ENCODE results near the gene LRRC59. TPM values are rescaled to one million over a fixed set of nuclear protein-coding genes. Genes with fewer than 3 reads are reported as not detected.
"Not testable (repeated sequence)": the region's sequence is repeated elsewhere in the genome, so short reads cannot be mapped to it uniquely, and the experiment has no call there.

Gene LRRC59
- total RNA-seq, 1 donor from 2014 or later = 73.9 TPM

DNA sequence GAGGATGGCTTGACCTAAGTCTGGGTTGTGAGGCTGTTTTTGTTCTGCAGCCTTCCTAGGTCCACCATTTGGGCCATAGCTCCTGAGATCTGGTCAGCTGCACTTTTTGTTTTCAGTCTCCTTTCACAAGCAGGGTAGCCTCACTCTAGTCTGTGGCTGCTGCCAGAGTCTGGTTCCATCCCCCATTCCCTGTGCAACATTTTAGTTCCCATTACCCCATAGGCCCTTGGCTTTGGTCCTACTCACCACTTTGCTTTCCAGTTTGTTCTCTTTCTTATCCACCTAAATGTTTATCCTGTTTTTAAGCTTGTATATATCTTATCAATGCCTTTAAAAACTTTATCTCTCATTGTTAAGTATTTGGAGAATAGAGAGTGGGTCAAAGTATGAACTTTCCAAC, 57.9 kb downstream of the LRRC59 start:
- no peak overlapping the region for H3K27ac Mint-ChIP-seq (ENCODE audit: unreplicated experiment)
- DNase-seq = no peak
- H3K9me3 Mint-ChIP-seq (ENCODE audit: unreplicated experiment) = no peaks in the 10 kb centered on the region
- H3K4me1 Mint-ChIP-seq (ENCODE audit: low read depth, unreplicated experiment) = peaks cover under 1% of the 10 kb centered on the region
- TF ChIP-seq, protein P1, sequence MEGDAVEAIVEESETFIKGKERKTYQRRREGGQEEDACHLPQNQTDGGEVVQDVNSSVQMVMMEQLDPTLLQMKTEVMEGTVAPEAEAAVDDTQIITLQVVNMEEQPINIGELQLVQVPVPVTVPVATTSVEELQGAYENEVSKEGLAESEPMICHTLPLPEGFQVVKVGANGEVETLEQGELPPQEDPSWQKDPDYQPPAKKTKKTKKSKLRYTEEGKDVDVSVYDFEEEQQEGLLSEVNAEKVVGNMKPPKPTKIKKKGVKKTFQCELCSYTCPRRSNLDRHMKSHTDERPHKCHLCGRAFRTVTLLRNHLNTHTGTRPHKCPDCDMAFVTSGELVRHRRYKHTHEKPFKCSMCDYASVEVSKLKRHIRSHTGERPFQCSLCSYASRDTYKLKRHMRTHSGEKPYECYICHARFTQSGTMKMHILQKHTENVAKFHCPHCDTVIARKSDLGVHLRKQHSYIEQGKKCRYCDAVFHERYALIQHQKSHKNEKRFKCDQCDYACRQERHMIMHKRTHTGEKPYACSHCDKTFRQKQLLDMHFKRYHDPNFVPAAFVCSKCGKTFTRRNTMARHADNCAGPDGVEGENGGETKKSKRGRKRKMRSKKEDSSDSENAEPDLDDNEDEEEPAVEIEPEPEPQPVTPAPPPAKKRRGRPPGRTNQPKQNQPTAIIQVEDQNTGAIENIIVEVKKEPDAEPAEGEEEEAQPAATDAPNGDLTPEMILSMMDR (IDR thresholded peaks at IDR 0.05; ENCODE audit: partially characterized antibody, unreplicated experiment) = no peak
- H3K36me3 Mint-ChIP-seq (ENCODE audit: unreplicated experiment) = peaks cover 9% of the 10 kb centered on the region
- no peaks in the 10 kb centered on the region for H3K27me3 Mint-ChIP-seq (ENCODE audit: unreplicated experiment)
- H3K4me3 Mint-ChIP-seq (ENCODE audit: unreplicated experiment) = no peak overlapping the region

DNA sequence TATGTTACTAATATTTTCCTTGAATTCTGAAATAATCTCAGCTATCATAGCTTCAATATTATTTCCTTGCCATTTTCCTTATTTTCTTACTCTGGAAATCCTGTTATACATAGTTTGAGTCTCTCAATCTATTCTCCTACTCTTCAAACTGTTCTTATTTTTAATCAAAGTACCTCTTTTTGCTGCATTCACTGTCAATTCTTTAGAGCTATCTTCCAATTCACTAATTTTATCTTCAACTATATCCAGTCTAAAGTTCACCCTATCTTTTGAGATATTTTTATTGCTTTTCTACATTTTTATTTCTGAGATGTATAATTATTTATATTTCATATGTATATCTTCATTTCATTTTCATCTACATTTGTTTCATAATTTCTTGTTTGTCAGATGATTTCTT, 58.7 kb downstream of the LRRC59 start:
- no peaks in the 10 kb centered on the region for H3K27me3 Mint-ChIP-seq (ENCODE audit: unreplicated experiment)
- H3K27ac Mint-ChIP-seq (ENCODE audit: unreplicated experiment) = no peak overlapping the region
- no peaks in the 10 kb centered on the region for H3K9me3 Mint-ChIP-seq (ENCODE audit: unreplicated experiment)
- H3K4me3 Mint-ChIP-seq (ENCODE audit: unreplicated experiment) = no peak overlapping the region
- H3K4me1 Mint-ChIP-seq (ENCODE audit: low read depth, unreplicated experiment) = no peaks in the 10 kb centered on the region
- TF ChIP-seq, protein P1 (IDR thresholded peaks at IDR 0.05; ENCODE audit: partially characterized antibody, unreplicated experiment) = no peak
- peaks cover 9% of the 10 kb centered on the region for H3K36me3 Mint-ChIP-seq (ENCODE audit: unreplicated experiment)
- DNase-seq = no peak

DNA sequence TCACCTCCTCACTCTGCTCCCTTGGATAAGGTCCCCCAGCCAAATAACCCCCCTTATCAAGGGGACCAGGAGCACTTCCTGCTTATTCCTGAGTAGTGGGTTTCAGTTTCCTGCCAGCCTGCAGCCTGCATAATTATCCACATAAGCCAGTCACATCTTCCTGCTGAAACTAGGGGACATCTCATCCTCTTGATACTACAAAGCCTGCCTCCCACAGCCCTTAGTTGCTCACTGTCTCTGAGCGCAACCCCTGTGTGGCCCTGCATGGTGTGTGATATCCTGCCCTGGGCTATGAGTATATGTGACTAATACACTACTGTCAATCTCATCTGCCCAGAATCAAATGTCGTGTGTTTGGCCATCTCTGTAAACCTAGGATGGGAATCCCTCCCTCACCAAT, 59.4 kb downstream of the LRRC59 start:
- H3K4me1 Mint-ChIP-seq (ENCODE audit: low read depth, unreplicated experiment) = no peaks in the 10 kb centered on the region
- no peak overlapping the region for H3K4me3 Mint-ChIP-seq (ENCODE audit: unreplicated experiment)
- H3K9me3 Mint-ChIP-seq (ENCODE audit: unreplicated experiment) = no peaks in the 10 kb centered on the region
- TF ChIP-seq, protein P1 (IDR thresholded peaks at IDR 0.05; ENCODE audit: partially characterized antibody, unreplicated experiment) = no peak
- no peak overlapping the region for H3K27ac Mint-ChIP-seq (ENCODE audit: unreplicated experiment)
- no peaks in the 10 kb centered on the region for H3K27me3 Mint-ChIP-seq (ENCODE audit: unreplicated experiment)
- H3K36me3 Mint-ChIP-seq (ENCODE audit: unreplicated experiment) = peaks cover 9% of the 10 kb centered on the region
- DNase-seq = no peak

DNA sequence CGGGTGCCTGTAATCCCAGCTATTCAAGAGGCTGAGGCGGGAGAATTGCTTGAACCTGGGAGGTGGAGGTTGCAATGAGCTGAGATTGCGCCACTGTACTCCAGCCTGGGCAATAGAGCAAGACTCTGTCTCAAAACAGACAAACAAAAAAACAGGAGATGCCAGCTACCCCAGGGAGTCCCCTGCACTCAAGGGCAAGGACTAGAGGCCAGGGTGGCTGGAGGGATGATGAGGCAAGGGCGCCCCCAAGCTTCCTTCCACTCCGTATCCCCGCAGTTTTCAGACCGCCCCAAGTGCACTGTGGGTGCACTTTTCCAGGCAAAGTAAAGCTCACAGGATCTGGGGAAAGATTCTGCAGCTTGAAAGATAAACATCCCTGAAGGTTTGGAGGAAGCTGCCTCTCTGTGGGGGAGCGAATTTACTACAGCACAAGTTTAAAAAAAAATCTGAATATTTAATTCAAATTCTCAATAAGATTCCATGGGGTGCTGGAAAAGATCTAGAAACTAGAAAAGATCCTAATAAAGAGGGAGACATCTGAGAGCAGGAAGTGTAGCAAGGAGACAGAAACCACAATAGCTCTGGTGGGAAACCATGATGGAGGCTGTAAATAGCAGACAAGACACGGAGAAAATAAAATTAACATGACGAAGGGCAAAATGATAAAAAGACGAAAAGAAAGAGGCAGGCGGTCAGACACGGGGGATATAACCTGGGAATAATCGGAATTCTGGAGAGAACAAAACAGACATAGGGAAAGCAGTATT, 63.8 kb downstream of the LRRC59 start:
- not testable (repeated sequence) for H3K36me3 Mint-ChIP-seq (ENCODE audit: unreplicated experiment); H3K27ac Mint-ChIP-seq (ENCODE audit: unreplicated experiment); DNase-seq; H3K4me1 Mint-ChIP-seq (ENCODE audit: low read depth, unreplicated experiment); H3K9me3 Mint-ChIP-seq (ENCODE audit: unreplicated experiment); H3K4me3 Mint-ChIP-seq (ENCODE audit: unreplicated experiment); H3K27me3 Mint-ChIP-seq (ENCODE audit: unreplicated experiment)

DNA sequence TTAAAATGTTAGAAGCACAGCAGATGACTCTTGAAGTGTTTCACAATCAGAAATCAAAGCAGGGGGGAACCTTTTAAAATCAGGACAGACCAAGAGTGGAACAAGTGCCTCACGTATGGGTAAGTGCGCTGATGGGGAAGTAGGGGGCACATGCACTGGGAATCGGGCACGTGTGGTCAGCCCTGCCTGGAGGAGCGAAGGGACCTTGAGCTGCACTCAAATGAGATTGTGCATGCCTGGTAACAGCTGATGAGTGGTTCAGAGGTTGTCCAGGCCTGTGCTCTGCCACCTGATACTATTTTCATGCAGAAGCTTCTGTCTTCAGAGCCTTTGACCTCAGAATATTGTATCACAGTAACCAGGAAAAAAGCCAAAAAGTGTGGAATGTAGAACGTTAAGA, 65.1 kb downstream of the LRRC59 start:
- Mint-ChIP-seq H3K4me3 (ENCODE audit: unreplicated experiment) (peak overlapping the region; percentile 4), H3K27ac (ENCODE audit: unreplicated experiment) (peak overlapping the region; percentile 6), H3K4me1 (ENCODE audit: low read depth, unreplicated experiment) (peaks cover 10% of the 10 kb centered on the region), H3K27me3 (ENCODE audit: unreplicated experiment) (peaks cover 5% of the 10 kb centered on the region), H3K36me3 (ENCODE audit: unreplicated experiment) (no peaks in the 10 kb centered on the region), H3K9me3 (ENCODE audit: unreplicated experiment) (no peaks in the 10 kb centered on the region)
- TF ChIP-seq, protein P1 (IDR thresholded peaks at IDR 0.05; ENCODE audit: partially characterized antibody, unreplicated experiment) = no peak
- no peak for DNase-seq

Other genes starting within 250 kb of the LRRC59 start
- 74.0 TPM for gene PPP1R9B, start 246.8 kb downstream of the LRRC59 start, total RNA-seq (ENCODE audit: unreplicated experiment)
- gene SGCA, start 231.5 kb downstream of the LRRC59 start, total RNA-seq (ENCODE audit: unreplicated experiment) = 1.3 TPM
- 10.1 TPM for gene COL1A1, start 195.9 kb downstream of the LRRC59 start, total RNA-seq (ENCODE audit: unreplicated experiment)
- gene TMEM92, start 123.1 kb downstream of the LRRC59 start, total RNA-seq (ENCODE audit: unreplicated experiment) = not detected
- 11.0 TPM for gene XYLT2, start 51.4 kb downstream of the LRRC59 start, total RNA-seq (ENCODE audit: unreplicated experiment)
- 77.2 TPM for gene MRPL27, start 24.3 kb downstream of the LRRC59 start, total RNA-seq (ENCODE audit: unreplicated experiment)
- 4.7 TPM for gene EME1, start 24.3 kb downstream of the LRRC59 start, total RNA-seq (ENCODE audit: unreplicated experiment)
- 52.2 TPM for gene ACSF2, start 28.7 kb upstream of the LRRC59 start, total RNA-seq (ENCODE audit: unreplicated experiment)
- not detected for gene CHAD, start 71.4 kb upstream of the LRRC59 start, total RNA-seq (ENCODE audit: unreplicated experiment)
- 22.0 TPM for gene RSAD1, start 81.3 kb upstream of the LRRC59 start, total RNA-seq (ENCODE audit: unreplicated experiment)
- 2.5 TPM for gene MYCBPAP, start 110.9 kb upstream of the LRRC59 start, total RNA-seq (ENCODE audit: unreplicated experiment)
- gene EPN3, start 135.2 kb upstream of the LRRC59 start, total RNA-seq (ENCODE audit: unreplicated experiment) = 0.12 TPM
- 14.0 TPM for gene SPATA20, start 149.7 kb upstream of the LRRC59 start, total RNA-seq (ENCODE audit: unreplicated experiment)
- gene CACNA1G, start 163.2 kb upstream of the LRRC59 start, total RNA-seq (ENCODE audit: unreplicated experiment) = 2.2 TPM
- not detected for gene ABCC3, start 237.4 kb upstream of the LRRC59 start, total RNA-seq (ENCODE audit: unreplicated experiment)